Measurements from ENCODE around the gene KLHL41. TPM values are rescaled to one million over a fixed set of nuclear protein-coding genes. Genes with fewer than 3 reads are reported as not detected.

Gene KLHL41
- total RNA-seq, 4 donors from 2014 or later, result 0.13 to 0.98 (median 0.73) TPM

- TF ChIP-seq CTCF (IDR thresholded peaks at IDR 0.05), result no peak
- no peak for TF ChIP-seq POLR2A (IDR thresholded peaks at IDR 0.05)
- no peak overlapping the region for H3K4me3 ChIP-seq (ENCODE audit: low read depth, poor library complexity, severe bottlenecking)
- intact Hi-C loops (cut with DNase I; ENCODE audit: low total_unique reads), result no loop called here
- no peak for DNase-seq (ENCODE audit: low spot score in 2 of 2)
These were observed 18.1 kb upstream of the KLHL41 start for GRCh38 chr2:169491378-169491777.

- TF ChIP-seq POLR2A (IDR thresholded peaks at IDR 0.05) (no peak), CTCF (IDR thresholded peaks at IDR 0.05) (no peak)
- WGBS, 2 donors, result 95% methylated on average over 2 of the region's 2 CpGs
- no peak overlapping the region for H3K4me3 ChIP-seq (ENCODE audit: low read depth, poor library complexity, severe bottlenecking)
- intact Hi-C loops (cut with DNase I; ENCODE audit: low total_unique reads), result no loop called here
- DNase-seq (ENCODE audit: low spot score in 2 of 2), result no peak
These were observed 16.1 kb upstream of the KLHL41 start for GRCh38 chr2:169493360-169493759.

DNA sequence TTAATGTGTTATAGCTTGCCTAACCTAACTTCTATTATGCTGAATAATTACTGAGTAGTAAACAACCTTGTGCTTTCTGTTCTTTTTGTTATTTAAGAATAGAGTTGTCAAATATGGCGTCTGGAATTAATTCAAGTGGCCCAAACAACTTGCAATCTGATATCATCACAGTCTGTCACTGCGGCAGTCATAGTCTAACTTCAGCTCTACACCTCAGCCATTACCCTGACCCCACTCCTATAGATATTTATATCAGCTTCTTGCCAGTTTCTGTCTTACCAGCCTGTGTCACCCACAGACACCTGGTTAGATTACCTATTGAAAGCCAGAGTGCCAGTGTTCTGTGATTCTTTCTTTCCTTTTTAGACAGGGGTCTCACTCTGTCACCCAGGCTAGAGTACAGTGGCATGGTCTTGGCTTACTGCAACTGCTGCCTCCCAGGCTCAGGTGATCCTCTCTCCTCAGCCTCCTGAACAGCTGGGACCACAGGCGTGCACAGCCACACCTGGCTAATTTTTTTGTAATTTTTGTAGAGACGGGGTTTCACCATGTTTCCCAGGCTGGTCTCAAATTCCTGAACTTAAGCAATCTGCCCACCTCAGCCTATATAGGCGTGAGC, 14.1 kb upstream of the KLHL41 start:
- WGBS, 2 donors, result 97 to 99% methylated on average over 5 of the region's 5 CpGs
- TF ChIP-seq CTCF (IDR thresholded peaks at IDR 0.05) (no peak), POLR2A (IDR thresholded peaks at IDR 0.05) (no peak)
- no peak overlapping the region for H3K4me3 ChIP-seq (ENCODE audit: low read depth, poor library complexity, severe bottlenecking)
- DNase-seq (ENCODE audit: low spot score in 2 of 2), result no peak
- intact Hi-C loops (cut with DNase I; ENCODE audit: low total_unique reads), result no loop called here

DNA sequence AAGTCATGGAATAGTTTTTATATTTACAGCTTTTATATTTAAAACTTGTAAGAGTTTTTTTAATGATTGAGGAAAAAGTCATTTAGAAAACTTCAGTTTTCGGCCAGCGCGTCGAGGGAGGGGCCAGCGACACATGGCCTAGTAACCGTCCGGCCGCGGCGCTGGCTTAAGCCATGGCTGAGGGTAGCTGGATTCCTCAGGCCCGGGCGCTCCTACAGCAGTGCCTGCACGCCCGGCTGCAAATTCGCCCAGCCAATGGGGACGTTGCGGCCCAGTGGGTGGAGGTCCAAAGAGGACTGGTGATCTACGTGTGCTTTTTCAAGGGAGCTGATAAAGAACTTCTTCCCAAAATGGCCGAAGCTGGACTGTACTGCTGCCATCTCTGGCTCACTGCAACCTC, 4.9 kb upstream of the KLHL41 start:
- intact Hi-C loops (cut with DNase I; ENCODE audit: low total_unique reads), result no loop called here
- no peak for DNase-seq (ENCODE audit: low spot score in 2 of 2)
- no peak for TF ChIP-seq CTCF (IDR thresholded peaks at IDR 0.05)
- TF ChIP-seq POLR2A (IDR thresholded peaks at IDR 0.05), result no peak
- no peak overlapping the region for H3K4me3 ChIP-seq (ENCODE audit: low read depth, poor library complexity, severe bottlenecking)
- 96 to 97% methylated on average over 19 of the region's 19 CpGs for WGBS, 2 donors

GRCh38 chr2:169507698-169508097, 1.8 kb upstream of the KLHL41 start:
- no peak overlapping the region for H3K4me3 ChIP-seq (ENCODE audit: low read depth, poor library complexity, severe bottlenecking)
- intact Hi-C loops (cut with DNase I; ENCODE audit: low total_unique reads), result no loop called here
- TF ChIP-seq POLR2A (IDR thresholded peaks at IDR 0.05) (no peak), CTCF (IDR thresholded peaks at IDR 0.05) (no peak)
- DNase-seq (ENCODE audit: low spot score in 2 of 2), result no peak

GRCh38 chr2:169509955-169510354, 453 bp downstream of the KLHL41 start:
- no peak for DNase-seq (ENCODE audit: low spot score in 2 of 2)
- no peak overlapping the region for H3K4me3 ChIP-seq (ENCODE audit: low read depth, poor library complexity, severe bottlenecking)
- intact Hi-C loops (cut with DNase I; ENCODE audit: low total_unique reads), result no loop called here
- TF ChIP-seq CTCF (IDR thresholded peaks at IDR 0.05) (no peak), POLR2A (IDR thresholded peaks at IDR 0.05) (no peak)
- WGBS, 2 donors, result 97 to 98% methylated on average over 8 of the region's 8 CpGs
